B cell (primary cell): ENCODE data around the gene RASA4B.
"Not testable (repeated sequence)": the region's sequence is repeated elsewhere in the genome, so short reads cannot be mapped to it uniquely, and the experiment has no call there.

ENCODE experiments used
- CTCF ChIP-seq: fragments of 200-600 bp; IDR thresholded peaks from one replicate; pipeline ENCODE4 v1.8.0; 2022; ENCODE audit warnings: antibody characterized with exemption, mild to moderate bottlenecking
- EZH2 ChIP-seq: IDR thresholded peaks from 2 replicates; pipeline ENCODE4 v1.6.1; 2012; ENCODE audit warnings: borderline replicate concordance, low read depth, mild to moderate bottlenecking, moderate library complexity, low read length; ENCODE audit not compliant: insufficient read depth, poor library complexity, severe bottlenecking

- TF ChIP-seq CTCF, EZH2: not testable (repeated sequence)
Observed at GRCh38 chr7:102514881-102515721, 2.5 kb downstream of the RASA4B start.
